H1 (cell line): ENCODE results near the gene CST8. TPM values are rescaled to one million over a fixed set of nuclear protein-coding genes. Genes with fewer than 3 reads are reported as not detected.

Experiments used
- CTCF ChIA-PET: fragments of 300-600 bp; sonication (Branson Sonifier 250); formaldehyde crosslinking; loops from one replicate; lab custom pipeline; 2021; ENCODE audit not compliant: partially characterized antibody; lab: Charles Lee
- POLR2A ChIA-PET: fragments of 300-600 bp; sonication (Branson Sonifier 250); formaldehyde crosslinking; loops from one replicate; lab custom pipeline; 2021; ENCODE audit warnings: inconsistent platforms; ENCODE audit not compliant: partially characterized antibody; lab: Charles Lee
- DNase-seq, 2 experiments: peaks; one replicate each; pipeline versions ENCODE4 v3.0.0 to v3.0.0-alpha.2; 2010 to 2022; ENCODE audit warnings: low spot score in 2 of 2, low read depth in 1 of 2, mixed read lengths in 1 of 2
- FAIRE-seq: peaks from 2 replicates; lab custom pipeline; 2011; peaks lifted over from hg19 to GRCh38; lab: Jason Lieb, UNC
- H2AFZ ChIP-seq: 2 replicates; pipeline ENCODE4 v1.8.1; 2012; ENCODE audit warnings: low read length, inconsistent platforms
- H2AK5ac ChIP-seq: 2 replicates; pipeline ENCODE4 v1.6.1; 2013; ENCODE audit warnings: low read depth, low read length
- H2BK120ac ChIP-seq: replicated peaks from 2 replicates; pipeline ENCODE3; 2013; ENCODE audit warnings: low read depth, low read length, inconsistent platforms
- H2BK12ac ChIP-seq: 2 replicates; pipeline ENCODE4 v1.6.1; 2013; ENCODE audit warnings: low read depth, low read length
- H2BK15ac ChIP-seq: 2 replicates; pipeline ENCODE4 v1.6.1; 2013; ENCODE audit warnings: low read length
- H2BK20ac ChIP-seq: 2 replicates; pipeline ENCODE4 v1.6.1; 2013; ENCODE audit warnings: low read length
- H2BK5ac ChIP-seq: 2 replicates; pipeline ENCODE4 v1.6.1; 2013; ENCODE audit warnings: low read depth, low read length
- H3K14ac ChIP-seq: 2 replicates; pipeline ENCODE4 v1.6.1; 2013; ENCODE audit warnings: inconsistent platforms; ENCODE audit not compliant: insufficient read length
- H3K18ac ChIP-seq: 2 replicates; pipeline ENCODE4 v1.6.1; 2013; ENCODE audit warnings: low read length; ENCODE audit errors: extremely low read depth
- H3K23ac ChIP-seq: 2 replicates; pipeline ENCODE4 v1.6.1; 2013; ENCODE audit warnings: inconsistent platforms; ENCODE audit not compliant: insufficient read length
- H3K23me2 ChIP-seq: 2 replicates; pipeline ENCODE4 v1.6.1; 2013; ENCODE audit warnings: low read depth, low read length
- H3K27ac ChIP-seq: 2 replicates; pipeline ENCODE4 v1.6.1; 2011; ENCODE audit warnings: low read depth, low read length, inconsistent platforms
- H3K27me3 ChIP-seq, 4 experiments: replicated peaks in 1 of 4; 1 replicate in 1 of 4; 2 replicates in 3 of 4; pipeline versions ENCODE4 v1.6.1 to v1.8.1; 2011 to 2013; ENCODE audit warnings: low read length in 3 of 4, mild to moderate bottlenecking in 3 of 4, inconsistent platforms in 2 of 4, mixed read lengths in 2 of 4, moderate library complexity in 1 of 4; ENCODE audit not compliant: control insufficient read depth in 3 of 4, insufficient read depth in 3 of 4; ENCODE audit errors: extremely low read depth in 1 of 4
- H3K36me3 ChIP-seq, 4 experiments: 2 replicates each; pipeline versions ENCODE4 v1.6.1 to v1.8.1; 2011 to 2013; ENCODE audit warnings: mild to moderate bottlenecking in 4 of 4, low read length in 3 of 4, moderate library complexity in 2 of 4, control low read depth in 1 of 4, inconsistent platforms in 1 of 4; ENCODE audit not compliant: insufficient read depth in 4 of 4, control insufficient read depth in 2 of 4
- H3K4ac ChIP-seq: replicated peaks from 2 replicates; pipeline ENCODE3; 2013; ENCODE audit warnings: low read length, low read depth, mixed read lengths, inconsistent platforms; ENCODE audit not compliant: insufficient read length
- H3K4me1 ChIP-seq, 4 experiments: replicated peaks in 1 of 4; 1 replicate in 1 of 4; 2 replicates in 3 of 4; pipeline versions ENCODE4 v1.6.1 to v1.8.1; 2011 to 2013; ENCODE audit warnings: low read length in 3 of 4, inconsistent platforms in 2 of 4, mixed read lengths in 1 of 4; ENCODE audit not compliant: insufficient read depth in 4 of 4, control insufficient read depth in 3 of 4
- H3K4me2 ChIP-seq, 2 experiments: 2 replicates each; pipeline versions ENCODE4 v1.6.1 to v1.8.1; 2011 to 2013; ENCODE audit warnings: low read depth in 2 of 2, low read length in 2 of 2, control low read depth in 1 of 2, inconsistent platforms in 1 of 2, mild to moderate bottlenecking in 1 of 2; ENCODE audit not compliant: insufficient read depth in 1 of 2
- H3K4me3 ChIP-seq, 4 experiments: fragments of 200-600, 300-600 bp in 1 of 4; sonication (generic), shearing (Covaris generic), sonication (Bioruptor Twin) in 1 of 4; 2 replicates each; pipeline versions ENCODE4 v1.5.1 to v1.8.1; 2011 to 2016; ENCODE audit warnings: low read length in 4 of 4, low read depth in 3 of 4, control low read depth in 2 of 4, inconsistent platforms in 2 of 4, mild to moderate bottlenecking in 2 of 4, mixed read lengths in 1 of 4, moderate library complexity in 1 of 4; ENCODE audit not compliant: insufficient read depth in 2 of 4; ENCODE audit errors: extremely low read depth in 1 of 4
- H3K56ac ChIP-seq: replicated peaks from 2 replicates; pipeline ENCODE3; 2013; ENCODE audit warnings: low read depth, mild to moderate bottlenecking, mixed read lengths, low read length, inconsistent platforms; ENCODE audit not compliant: insufficient read length
- H3K79me1 ChIP-seq: 2 replicates; pipeline ENCODE4 v1.6.1; 2013; ENCODE audit warnings: low read depth, low read length, control low read depth
- H3K79me2 ChIP-seq, 2 experiments: 2 replicates each; pipeline versions ENCODE4 v1.6.1 to v1.8.1; 2012 to 2013; ENCODE audit warnings: low read length in 2 of 2, mild to moderate bottlenecking in 2 of 2, inconsistent platforms in 1 of 2; ENCODE audit not compliant: insufficient read depth in 2 of 2, control insufficient read depth in 1 of 2
- H3K9ac ChIP-seq, 4 experiments: replicated peaks in 1 of 4; 1 replicate in 1 of 4; 2 replicates in 3 of 4; pipeline versions ENCODE4 v1.6.1 to v1.8.1; 2011 to 2013; ENCODE audit warnings: low read depth in 3 of 4, low read length in 3 of 4, control low read depth in 2 of 4, mild to moderate bottlenecking in 2 of 4, moderate library complexity in 2 of 4, inconsistent platforms in 1 of 4; ENCODE audit errors: extremely low read depth in 1 of 4
- H3K9me3 ChIP-seq, 2 experiments: 2 replicates each; pipeline versions ENCODE4 v1.6.1 to v1.8.1; 2012 to 2013; ENCODE audit warnings: mild to moderate bottlenecking in 2 of 2, moderate library complexity in 2 of 2, control low read depth in 1 of 2, inconsistent platforms in 1 of 2, low read depth in 1 of 2, low read length in 1 of 2, mixed read lengths in 1 of 2; ENCODE audit not compliant: insufficient read depth in 2 of 2
- H4K20me1 ChIP-seq, 2 experiments: replicated peaks in 1 of 2; 2 replicates each; pipeline versions ENCODE3 to v1.8.1; 2011 to 2013; ENCODE audit warnings: inconsistent platforms in 2 of 2, low read length in 2 of 2, mild to moderate bottlenecking in 1 of 2; ENCODE audit not compliant: insufficient read depth in 2 of 2, control insufficient read depth in 1 of 2
- H4K5ac ChIP-seq: 2 replicates; pipeline ENCODE4 v1.6.1; 2013; ENCODE audit warnings: low read length, low read depth, mixed read lengths, inconsistent platforms; ENCODE audit not compliant: insufficient read length
- H4K8ac ChIP-seq: 2 replicates; pipeline ENCODE4 v1.8.0; 2013; ENCODE audit warnings: mild to moderate bottlenecking, moderate library complexity, low read length, inconsistent platforms; ENCODE audit not compliant: insufficient read depth; ENCODE audit errors: extremely low read depth
- H4K91ac ChIP-seq: replicated peaks from 2 replicates; pipeline ENCODE3; 2013; ENCODE audit warnings: low read length, mixed read lengths, inconsistent platforms; ENCODE audit not compliant: insufficient read length
- KDM1A ChIP-seq: fragments of 200-600, 300-600 bp; sonication (generic); IDR thresholded peaks from 2 replicates; pipeline ENCODE4 v1.7.1; 2016; ENCODE audit warnings: mild to moderate bottlenecking, low read length, borderline replicate concordance
- KDM4A ChIP-seq: IDR thresholded peaks from one replicate; pipeline ENCODE4 v1.7.1; 2012; ENCODE audit warnings: low read depth, mild to moderate bottlenecking, moderate library complexity, low read length, inconsistent platforms; ENCODE audit not compliant: severe bottlenecking
- WGBS, 2 experiments: shearing (Covaris generic) in 1 of 2; methylation state at CpG; one replicate each; pipeline versions ENCODE4 v1.1.6 to v1.1.7; 2013 to 2015; ENCODE audit warnings: low lambda C conversion rate in 2 of 2, mixed read lengths in 2 of 2, inconsistent platforms in 1 of 2, low coverage in 1 of 2, missing lambda C conversion rate in 1 of 2; ENCODE audit not compliant: insufficient replicate concordance in 2 of 2, insufficient coverage in 1 of 2, insufficient read length in 1 of 2; ENCODE audit errors: extremely low coverage in 1 of 2, missing lambda C conversion rate in 1 of 2; 5-methylcytosine and 5-hydroxymethylcytosine counted together
- polyA plus RNA-seq, 7 experiments: library from polyadenylated mRNA; depleted of rRNA in 3 of 7; stranded (reverse) in 5 of 7; unstranded in 2 of 7; fragments of >200 nt in 5 of 7; fragments of 200-250 nt in 2 of 7; gene quantifications; 1 replicate in 5 of 7; 2 replicates in 1 of 7; 4 replicates in 1 of 7; pipeline versions ENCODE4 v1.2.1 to v1.2.3, GENCODE V29; 2011 to 2013; ENCODE audit warnings: missing spikeins in 2 of 7, mixed read lengths in 2 of 7
- total RNA-seq: library from RNA; stranded (reverse); fragmentation: NEBNext Ultra II Directional; extraction: Animal tissue kit (Norgen Biotek cat#: 25700); gene quantifications from 2 replicates; pipeline ENCODE4 v1.2.1, GENCODE V29; 2021
- TF ChIP-seq, protein P1 (sequence below): IDR thresholded peaks from 2 replicates; pipeline ENCODE4 v1.6.1; 2012; ENCODE audit warnings: inconsistent platforms

Gene CST8
- total and polyA plus RNA-seq, 2 of the 8 experiments (the other 6 are each of a cell fraction or from before 2014, with no cell fraction given): not detected

DNA sequence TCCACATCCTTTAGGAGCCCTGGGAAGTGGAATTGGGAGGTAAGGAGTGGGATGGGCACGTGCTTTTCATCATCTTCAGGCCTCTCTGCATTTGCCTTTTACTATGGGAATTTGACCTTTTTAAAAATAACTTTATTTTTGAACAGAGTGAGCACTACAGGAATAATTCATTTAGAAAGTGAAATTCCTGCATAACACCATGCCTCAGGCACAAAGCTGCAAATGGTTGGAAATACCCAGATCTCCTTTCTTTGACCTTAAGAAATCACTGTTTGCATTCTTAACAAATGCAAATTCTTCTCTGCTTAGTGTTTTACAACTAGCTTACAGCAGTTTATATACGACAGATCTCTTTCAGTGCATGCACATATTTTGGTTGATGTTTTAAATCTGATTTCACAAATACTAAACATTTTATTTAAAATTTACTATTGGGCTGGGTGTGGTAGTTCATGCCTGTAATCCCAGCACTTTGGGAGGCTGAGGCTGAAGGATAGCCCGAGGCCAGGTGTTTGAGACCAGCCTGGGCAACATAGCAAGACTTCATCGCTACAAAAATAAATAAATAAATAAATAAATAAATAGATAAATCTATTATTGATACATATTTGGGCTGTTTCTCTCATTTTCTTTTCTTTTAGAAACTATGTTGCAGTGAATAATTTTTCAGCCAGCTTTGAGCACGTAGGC, 24.5 kb downstream of the CST8 start:
- Histone ChIP-seq H3K4me3 (no peak overlapping the region), H3K27me3 (no peaks in the 10 kb centered on the region), H3K23ac (no peak overlapping the region), H3K4me1 (peaks cover 0 to 6% (median 4%) of the 10 kb centered on the region in 4 experiments; a peak in 2 of 7 replicates), H3K18ac (no peak overlapping the region), H3K27ac (no peak overlapping the region), H3K36me3 (no peaks in the 10 kb centered on the region), H2AFZ (no peak overlapping the region), H3K79me1 (no peaks in the 10 kb centered on the region), H4K91ac (peak overlapping the region; percentile 61), H3K4me2 (no peak overlapping the region), H2BK15ac (no peak overlapping the region), H3K79me2 (no peaks in the 10 kb centered on the region), H3K23me2 (no peaks in the 10 kb centered on the region), H3K9ac (no peak overlapping the region), H3K56ac (no peak overlapping the region), H3K14ac (no peak overlapping the region), H2BK120ac (peak overlapping the region; percentile 91), H3K4ac (peak overlapping the region; percentile 48), H2BK12ac (0 out of 2 replicates have a peak overlapping the region, but pooled peaks have one; percentile 6), H4K8ac (no peak overlapping the region), H4K20me1 (no peaks in the 10 kb centered on the region), H2AK5ac (no peak overlapping the region), H3K9me3 (peaks cover 3% of the 10 kb centered on the region in 2 experiments), H2BK5ac (peak overlapping the region; percentile 74; the same call in 1 of the 2 replicates), H2BK20ac (peak overlapping the region; percentile 2; the same call in 1 of the 2 replicates), H4K5ac (peak overlapping the region; percentile 19)
- TF ChIP-seq KDM4A: no peak
- peak; percentile 24; the same call in 1 of the 2 replicates for TF ChIP-seq KDM1A
- TF ChIP-seq, protein P1, sequence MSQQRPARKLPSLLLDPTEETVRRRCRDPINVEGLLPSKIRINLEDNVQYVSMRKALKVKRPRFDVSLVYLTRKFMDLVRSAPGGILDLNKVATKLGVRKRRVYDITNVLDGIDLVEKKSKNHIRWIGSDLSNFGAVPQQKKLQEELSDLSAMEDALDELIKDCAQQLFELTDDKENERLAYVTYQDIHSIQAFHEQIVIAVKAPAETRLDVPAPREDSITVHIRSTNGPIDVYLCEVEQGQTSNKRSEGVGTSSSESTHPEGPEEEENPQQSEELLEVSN: peak; percentile 54; the same call in 1 of the 2 replicates
- DNase-seq: no peak
- WGBS, 2 experiments: 63% methylated on average over 5 of the region's 5 CpGs; no CpG with 5 or more reads in 1 of the 2 experiments
- no peak for FAIRE-seq
- POLR2A ChIA-PET: no interaction called here
- CTCF ChIA-PET: interaction anchor here (1.3 to 1.5 kb wide), 2 partner anchors 8 to 10 kb away, joined by 3 read pairs; no protein-coding TSS in a partner anchor
